Heart left ventricle (tissue), 16 donors: ENCODE results near the gene ANKRD39. TPM values are rescaled to one million over a fixed set of nuclear protein-coding genes. Genes with fewer than 3 reads are reported as not detected.
A peak's percentile ranks its signal among the peaks of the same experiment; 100 is the strongest.

Experiments
- ATAC-seq, 4 donors: fragments of 200-7000 bp; cut with Tn5 transposase; one replicate each; pipeline ENCODE4 v1.9.1; 2020 to 2022; ENCODE audit warnings: moderate library complexity in 4 of 4, mild to moderate bottlenecking in 3 of 4, moderate number of reproducible peaks in 1 of 4
- DNase-seq, 5 donors: peaks; one replicate each; pipeline ENCODE4 v3.0.0-alpha.2; 2020
- H3K27ac ChIP-seq, 12 donors: fragments of 200-600 bp; sonication (generic) in 4 of 12; one replicate each; pipeline versions ENCODE4 v1.5.0 to v1.8.0; 2016 to 2022; ENCODE audit warnings: mild to moderate bottlenecking in 2 of 12
- H3K27me3 ChIP-seq, 9 donors: fragments of 200-600 bp; sonication (generic) in 2 of 9; one replicate each; pipeline versions ENCODE4 v1.5.1 to v1.8.0; 2016 to 2022; ENCODE audit warnings: mild to moderate bottlenecking in 3 of 9
- H3K36me3 ChIP-seq, 9 donors: fragments of 200-600 bp; sonication (generic) in 2 of 9; one replicate each; pipeline versions ENCODE4 v1.5.0 to v1.8.0; 2018 to 2022; ENCODE audit warnings: mild to moderate bottlenecking in 2 of 9
- H3K4me1 ChIP-seq, 12 donors: fragments of 200-600 bp; sonication (generic) in 4 of 12; one replicate each; pipeline versions ENCODE4 v1.5.0 to v1.8.0; 2016 to 2022; ENCODE audit warnings: mild to moderate bottlenecking in 3 of 12
- H3K4me3 ChIP-seq, 12 donors: fragments of 200-600 bp; sonication (generic) in 4 of 12; one replicate each; pipeline versions ENCODE4 v1.5.0 to v1.8.0; 2017 to 2022; ENCODE audit warnings: mild to moderate bottlenecking in 9 of 12, moderate library complexity in 4 of 12
- H3K9me3 ChIP-seq, 12 donors: fragments of 200-600 bp; sonication (generic) in 4 of 12; one replicate each; pipeline versions ENCODE4 v1.5.0 to v1.8.0; 2016 to 2022; ENCODE audit warnings: mild to moderate bottlenecking in 1 of 12
- POLR2A ChIP-seq, 2 donors: fragments of 450-650 bp; IDR thresholded peaks; one replicate each; pipeline ENCODE4 v1.6.1; 2017; ENCODE audit warnings: antibody characterized with exemption in 2 of 2, mild to moderate bottlenecking in 2 of 2, moderate library complexity in 2 of 2
- WGBS, 4 donors: extraction: QIAGEN DNeasy Blood & Tissue Kit in 2 of 4; methylation state at CpG; one replicate each; pipeline versions ENCODE4 v1.1.5 to v1.1.7; 2013 to 2018; 5-methylcytosine and 5-hydroxymethylcytosine counted together
- intact Hi-C, 10 donors: fragments of 100-400 bp; cut with DNase I; formaldehyde crosslinking; loops; one replicate each; pipeline versions ENCODE4 v1.11.1 to v1.14.2; 2022
- polyA plus RNA-seq, 2 donors: library from polyadenylated mRNA; stranded (reverse); fragments of 200-250 nt; gene quantifications; one replicate each; pipeline ENCODE4 v1.2.3, GENCODE V29; 2013
- total RNA-seq, 9 donors: library from RNA; depleted of rRNA in 2 of 9; stranded (reverse); fragments of >200 nt in 2 of 9; fragmentation: NEBNext Ultra II Directional in 3 of 9; extraction: Animal tissue kit (Norgen Biotek cat#: 25700) in 3 of 9; gene quantifications; one replicate each; pipeline versions ENCODE4 v1.1.0 to v1.2.4, GENCODE V29; 2016 to 2023
- TF ChIP-seq, protein P1 (sequence below), 12 donors: fragments of 200-600 bp; sonication (generic) in 4 of 12; IDR thresholded peaks; one replicate each; pipeline versions ENCODE4 v1.5.0 to v1.8.0; 2018 to 2022; ENCODE audit warnings: antibody characterized with exemption in 12 of 12, mild to moderate bottlenecking in 5 of 12
- donor health status: ischemic (EF 13 %, LVEDD 7.1; RV severe dilation, severe dysfunction).
- donor health status: healthy with polysubstance abuse.
- donor health status: DM: no; HTN: yes; CAD: no.
- donor health status: DM: no; HTN: no; CAD: no.
- donor health status: ischemic (EF 25% LVEDD 6.9; RV normal size, moderate dysfunction).
- donor health status: ischemic (EF 25% LVEDD 5.7; RV mildly dilated, moderate dysfunction).
- donor health status: healthy.
- donor health status: DM: yes; HTN: yes; CAD: no.
- donor health status: ischemic (EF 35%, LVEDD 5.7; RV mildly dilated, moderate dysfunction).
- donor health status: nonischemic (EF 11% LVEDD 7.7; RV severe dilation, severe dysfunction).
- donor health status: DM: yes; HTN: yes; CAD: no.
- donor health status: PGD.
- donor health status: ischemic (EF 29% LVEDD 5.4; RV normal size, mild dysfunction).
- donor health status: nonischemic (EF 23%, LVEDD 6.1; RV moderate dilation, normal function).

Gene ANKRD39
- total and polyA plus RNA-seq, 11 donors = 13.3 to 33.4 (median 17.5) TPM

DNA sequence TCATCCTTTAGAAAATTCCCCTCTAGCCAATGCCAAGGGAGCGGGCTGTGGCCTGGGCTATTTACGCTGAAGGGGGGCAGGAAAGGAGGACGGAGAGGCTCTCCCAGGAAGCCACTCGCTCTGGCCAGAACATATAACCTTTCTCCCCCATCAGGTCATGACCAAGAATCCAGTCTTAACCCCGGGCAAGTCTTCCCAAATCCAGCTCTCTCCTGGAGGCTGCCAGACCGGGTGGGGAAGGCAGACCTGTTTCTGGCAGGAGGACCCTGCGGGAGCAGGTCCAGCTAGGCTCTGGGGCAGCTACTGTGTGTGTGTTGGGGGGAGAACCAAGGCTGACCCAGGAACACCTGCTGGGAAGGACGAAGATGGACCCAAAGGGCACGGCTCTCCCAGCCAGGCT, 25.5 kb upstream of the ANKRD39 start:
- peaks cover 0 to 4% (median 0%) of the 10 kb centered on the region in 9 donors for H3K27me3 ChIP-seq
- H3K9me3 ChIP-seq = no peaks in the 10 kb centered on the region
- H3K36me3 ChIP-seq = no peaks in the 10 kb centered on the region
- 80 to 88% (median 83%) methylated on average over 9 of the region's 9 CpGs for WGBS, 4 donors
- DNase-seq (no peak), ATAC-seq (no peak)
- intact Hi-C loops = no loop called here
- TF ChIP-seq, protein P1, sequence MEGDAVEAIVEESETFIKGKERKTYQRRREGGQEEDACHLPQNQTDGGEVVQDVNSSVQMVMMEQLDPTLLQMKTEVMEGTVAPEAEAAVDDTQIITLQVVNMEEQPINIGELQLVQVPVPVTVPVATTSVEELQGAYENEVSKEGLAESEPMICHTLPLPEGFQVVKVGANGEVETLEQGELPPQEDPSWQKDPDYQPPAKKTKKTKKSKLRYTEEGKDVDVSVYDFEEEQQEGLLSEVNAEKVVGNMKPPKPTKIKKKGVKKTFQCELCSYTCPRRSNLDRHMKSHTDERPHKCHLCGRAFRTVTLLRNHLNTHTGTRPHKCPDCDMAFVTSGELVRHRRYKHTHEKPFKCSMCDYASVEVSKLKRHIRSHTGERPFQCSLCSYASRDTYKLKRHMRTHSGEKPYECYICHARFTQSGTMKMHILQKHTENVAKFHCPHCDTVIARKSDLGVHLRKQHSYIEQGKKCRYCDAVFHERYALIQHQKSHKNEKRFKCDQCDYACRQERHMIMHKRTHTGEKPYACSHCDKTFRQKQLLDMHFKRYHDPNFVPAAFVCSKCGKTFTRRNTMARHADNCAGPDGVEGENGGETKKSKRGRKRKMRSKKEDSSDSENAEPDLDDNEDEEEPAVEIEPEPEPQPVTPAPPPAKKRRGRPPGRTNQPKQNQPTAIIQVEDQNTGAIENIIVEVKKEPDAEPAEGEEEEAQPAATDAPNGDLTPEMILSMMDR (IDR thresholded peaks at IDR 0.05) = no peak
- TF ChIP-seq POLR2A (IDR thresholded peaks at IDR 0.05) = no peak
- H3K4me3 ChIP-seq = no peak overlapping the region
- H3K27ac ChIP-seq = no peak overlapping the region
- H3K4me1 ChIP-seq = peaks cover 0 to 51% (median 27%) of the 10 kb centered on the region in 12 donors

DNA sequence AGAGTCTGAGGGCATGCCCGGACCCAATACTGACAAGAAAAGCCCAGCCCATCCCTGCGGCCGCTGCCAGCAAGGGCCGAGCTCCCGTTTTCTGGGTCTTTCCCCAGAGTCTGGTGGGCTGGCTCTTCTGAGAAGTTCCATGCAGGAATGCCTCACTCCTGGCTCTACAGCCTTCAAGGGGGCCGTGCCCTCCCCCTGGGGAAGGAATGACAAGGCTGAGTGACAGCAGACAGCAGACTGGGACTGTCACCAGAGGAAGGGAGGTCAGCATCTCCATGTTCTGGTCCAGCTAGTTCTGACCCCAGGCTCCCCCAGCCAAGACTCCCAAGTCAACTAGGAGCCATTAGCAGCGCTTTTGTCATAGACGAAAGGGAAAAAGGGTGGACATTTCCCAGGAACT, 25.1 kb upstream of the ANKRD39 start:
- ATAC-seq = no peak
- no peaks in the 10 kb centered on the region for H3K9me3 ChIP-seq
- TF ChIP-seq POLR2A (IDR thresholded peaks at IDR 0.05) = no peak
- TF ChIP-seq, protein P1 (IDR thresholded peaks at IDR 0.05) = no peak
- H3K4me3 ChIP-seq = no peak overlapping the region
- no peaks in the 10 kb centered on the region for H3K36me3 ChIP-seq
- peaks cover 0 to 47% (median 24%) of the 10 kb centered on the region in 12 donors for H3K4me1 ChIP-seq
- DNase-seq = no peak
- 71 to 89% (median 87%) methylated on average over 7 to 8 of the region's 8 CpGs for WGBS, 4 donors
- peaks cover 0 to 4% (median 0%) of the 10 kb centered on the region in 9 donors for H3K27me3 ChIP-seq
- H3K27ac ChIP-seq = no peak overlapping the region
- intact Hi-C loops = no loop called here

DNA sequence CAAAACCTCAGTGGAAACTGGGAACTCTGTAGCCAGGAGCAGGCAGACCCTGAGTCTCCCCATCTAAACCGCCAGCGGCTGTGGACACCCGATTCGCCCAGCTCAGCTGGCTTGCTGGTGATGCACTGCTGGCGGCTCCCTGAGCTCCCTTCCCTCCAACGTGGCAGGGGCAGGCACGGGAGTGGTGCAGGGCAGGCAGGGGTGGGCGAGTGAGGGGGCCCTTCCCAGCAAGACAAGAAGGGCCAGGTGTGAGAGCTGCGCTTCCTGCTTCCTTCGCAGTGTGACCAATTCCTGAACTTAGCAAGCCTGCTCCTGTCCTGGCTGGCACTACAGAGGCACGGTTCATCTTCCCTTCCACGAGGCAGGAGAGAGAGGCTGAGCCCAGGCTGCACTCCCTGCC, 24.4 kb upstream of the ANKRD39 start:
- no peak overlapping the region for H3K4me3 ChIP-seq
- H3K27ac ChIP-seq = peak overlapping the region in 1 of 12 donors; percentile 6
- no peaks in the 10 kb centered on the region for H3K9me3 ChIP-seq
- WGBS, 4 donors = 79 to 83% (median 81%) methylated on average over 12 of the region's 12 CpGs
- no peak for ATAC-seq
- H3K27me3 ChIP-seq = peaks cover 0 to 4% (median 0%) of the 10 kb centered on the region in 9 donors
- DNase-seq = no peak
- H3K4me1 ChIP-seq = peaks cover 0 to 40% (median 18%) of the 10 kb centered on the region in 12 donors
- intact Hi-C loops = no loop called here
- TF ChIP-seq, protein P1 (IDR thresholded peaks at IDR 0.05) = no peak
- no peak for TF ChIP-seq POLR2A (IDR thresholded peaks at IDR 0.05)
- no peaks in the 10 kb centered on the region for H3K36me3 ChIP-seq

DNA sequence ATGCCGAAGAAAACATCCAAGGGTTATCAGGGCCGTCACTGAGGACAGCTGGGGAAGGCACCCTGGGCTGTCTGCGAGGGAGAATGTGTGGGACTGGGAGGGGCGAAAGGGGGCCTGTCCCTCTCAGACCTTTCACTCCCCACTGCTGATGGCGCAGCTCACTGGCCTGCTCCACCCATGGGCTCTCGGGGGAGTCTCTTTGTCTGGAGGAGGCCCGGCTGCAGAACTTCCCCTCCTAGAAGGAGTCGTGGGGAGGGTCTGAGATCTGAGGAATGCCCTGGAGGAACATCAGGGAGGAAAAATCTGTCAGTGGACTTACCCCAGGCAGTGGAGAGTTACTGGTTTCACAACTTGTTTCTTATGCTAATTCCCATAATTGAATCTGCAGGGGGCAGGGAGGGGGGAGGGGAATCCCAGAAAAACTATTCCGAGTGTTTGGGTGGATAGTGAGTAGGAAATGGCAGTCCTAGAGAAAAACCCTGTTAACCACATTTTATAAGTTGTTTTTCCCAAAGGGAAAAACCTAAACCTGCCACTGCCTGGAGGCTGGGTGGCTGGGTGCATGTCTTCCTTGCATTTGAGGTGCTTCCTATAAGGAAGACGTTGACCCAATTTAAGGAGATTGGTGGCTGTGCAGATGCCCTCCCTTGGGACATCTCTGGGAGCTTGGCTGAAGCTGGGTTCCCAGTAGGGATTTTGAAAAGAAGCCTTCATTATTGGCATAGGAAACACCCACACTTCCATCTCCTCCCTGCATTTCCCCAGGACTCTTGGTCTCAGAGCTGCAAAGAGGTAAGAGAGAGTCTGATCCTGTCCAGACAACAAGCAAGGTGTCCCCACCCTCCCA, 23.8 kb upstream of the ANKRD39 start:
- ATAC-seq = peak in 2 of 4 donors; percentile 33 to 34
- WGBS, 4 donors = 46 to 62% (median 54%) methylated on average over 10 of the region's 10 CpGs
- Histone ChIP-seq H3K27me3 (peaks cover 0 to 4% (median 0%) of the 10 kb centered on the region in 9 donors), H3K27ac (peak overlapping the region in 4 of 12 donors; percentile 17 to 34 (median 26)), H3K9me3 (no peaks in the 10 kb centered on the region), H3K4me3 (no peak overlapping the region), H3K36me3 (no peaks in the 10 kb centered on the region), H3K4me1 (peaks cover 0 to 37% (median 17%) of the 10 kb centered on the region in 12 donors)
- intact Hi-C loops = no loop called here
- TF ChIP-seq POLR2A (IDR thresholded peaks at IDR 0.05) = no peak
- TF ChIP-seq, protein P1 (IDR thresholded peaks at IDR 0.05) = no peak
- DNase-seq = peak in 1 of 5 donors; percentile 56
